HepG2 (cell line): ENCODE data around the gene UMOD. TPM values are rescaled to one million over a fixed set of nuclear protein-coding genes. Genes with fewer than 3 reads are reported as not detected.

Experiments used
- HNF4A ChIP-seq: sonication (generic); formaldehyde crosslinking; IDR thresholded peaks from 2 replicates; pipeline ENCODE4 v1.4.0; 2020; ENCODE audit warnings: missing genetic modification reagents
- PAWR ChIP-seq: sonication (generic); formaldehyde crosslinking; IDR thresholded peaks from 2 replicates; pipeline ENCODE4 v1.4.0; 2020; ENCODE audit warnings: missing genetic modification reagents, mild to moderate bottlenecking, borderline replicate concordance
- THAP9 ChIP-seq: sonication (generic); formaldehyde crosslinking; IDR thresholded peaks from 2 replicates; pipeline ENCODE4; 2020; ENCODE audit warnings: missing genetic modification reagents, mild to moderate bottlenecking, borderline replicate concordance
- ZBTB37 ChIP-seq: sonication (generic); formaldehyde crosslinking; IDR thresholded peaks from 2 replicates; pipeline ENCODE4 v1.4.0; 2020; ENCODE audit warnings: mild to moderate bottlenecking, missing genetic modification reagents
- ZMYM3 ChIP-seq: sonication (generic); formaldehyde crosslinking; IDR thresholded peaks from 2 replicates; pipeline ENCODE4 v1.5.1; 2020; ENCODE audit warnings: mild to moderate bottlenecking, missing genetic modification reagents
- ZNF446 ChIP-seq: sonication (generic); formaldehyde crosslinking; IDR thresholded peaks from 2 replicates; pipeline ENCODE4 v1.5.0; 2020; ENCODE audit warnings: mild to moderate bottlenecking, missing genetic modification reagents
- ZSCAN31 ChIP-seq: sonication (generic); formaldehyde crosslinking; IDR thresholded peaks from 2 replicates; pipeline ENCODE4 v1.5.0; 2020; ENCODE audit warnings: low read depth, mild to moderate bottlenecking, missing genetic modification reagents
- polyA plus RNA-seq, 8 experiments: library from polyadenylated mRNA; depleted of rRNA in 3 of 8; stranded (reverse) in 7 of 8; unstranded in 1 of 8; fragments of >200 nt; fragmentation: Illumina TruSeq in 4 of 8; extraction: Trizol in 4 of 8; gene quantifications; 2 replicates each; pipeline versions ENCODE4 v1.2.1 to v1.2.3, GENCODE V29; 2011 to 2016; ENCODE audit warnings: low read depth in 4 of 8, missing spikeins in 1 of 8, mixed read lengths in 1 of 8; ENCODE audit not compliant: insufficient read depth in 1 of 8
- total RNA-seq, 5 experiments: library from RNA; depleted of rRNA; stranded (reverse); fragments of >200 nt; fragmentation: Illumina TruSeq; extraction: Trizol; gene quantifications; 2 replicates each; pipeline ENCODE4 v1.2.3, GENCODE V29; 2016; ENCODE audit warnings: low read depth in 1 of 5
- TF ChIP-seq, protein P1 (sequence below), 2 experiments: fragments of 450-650 bp in 1 of 2; sonication (generic) in 1 of 2; formaldehyde crosslinking in 1 of 2; IDR thresholded peaks; 2 replicates each; pipeline versions ENCODE4 v1.6.1 to v1.8.0; 2016 to 2022; ENCODE audit warnings: antibody characterized with exemption in 1 of 2, mild to moderate bottlenecking in 1 of 2, missing genetic modification reagents in 1 of 2
- TF ChIP-seq, protein P2 (sequence below): sonication (generic); formaldehyde crosslinking; conservative IDR thresholded peaks from 2 replicates; pipeline ENCODE4 v1.4.0; 2020; ENCODE audit warnings: mild to moderate bottlenecking, missing genetic modification reagents, moderate library complexity

Gene UMOD
- total and polyA plus RNA-seq, 2 of the 13 experiments (the other 11 are each of a cell fraction or from before 2014, with no cell fraction given) = not detected

GRCh38 chr16:20355114-20355782 is 2.7 kb upstream of the UMOD start (continued):
- TF ChIP-seq, protein P1, sequence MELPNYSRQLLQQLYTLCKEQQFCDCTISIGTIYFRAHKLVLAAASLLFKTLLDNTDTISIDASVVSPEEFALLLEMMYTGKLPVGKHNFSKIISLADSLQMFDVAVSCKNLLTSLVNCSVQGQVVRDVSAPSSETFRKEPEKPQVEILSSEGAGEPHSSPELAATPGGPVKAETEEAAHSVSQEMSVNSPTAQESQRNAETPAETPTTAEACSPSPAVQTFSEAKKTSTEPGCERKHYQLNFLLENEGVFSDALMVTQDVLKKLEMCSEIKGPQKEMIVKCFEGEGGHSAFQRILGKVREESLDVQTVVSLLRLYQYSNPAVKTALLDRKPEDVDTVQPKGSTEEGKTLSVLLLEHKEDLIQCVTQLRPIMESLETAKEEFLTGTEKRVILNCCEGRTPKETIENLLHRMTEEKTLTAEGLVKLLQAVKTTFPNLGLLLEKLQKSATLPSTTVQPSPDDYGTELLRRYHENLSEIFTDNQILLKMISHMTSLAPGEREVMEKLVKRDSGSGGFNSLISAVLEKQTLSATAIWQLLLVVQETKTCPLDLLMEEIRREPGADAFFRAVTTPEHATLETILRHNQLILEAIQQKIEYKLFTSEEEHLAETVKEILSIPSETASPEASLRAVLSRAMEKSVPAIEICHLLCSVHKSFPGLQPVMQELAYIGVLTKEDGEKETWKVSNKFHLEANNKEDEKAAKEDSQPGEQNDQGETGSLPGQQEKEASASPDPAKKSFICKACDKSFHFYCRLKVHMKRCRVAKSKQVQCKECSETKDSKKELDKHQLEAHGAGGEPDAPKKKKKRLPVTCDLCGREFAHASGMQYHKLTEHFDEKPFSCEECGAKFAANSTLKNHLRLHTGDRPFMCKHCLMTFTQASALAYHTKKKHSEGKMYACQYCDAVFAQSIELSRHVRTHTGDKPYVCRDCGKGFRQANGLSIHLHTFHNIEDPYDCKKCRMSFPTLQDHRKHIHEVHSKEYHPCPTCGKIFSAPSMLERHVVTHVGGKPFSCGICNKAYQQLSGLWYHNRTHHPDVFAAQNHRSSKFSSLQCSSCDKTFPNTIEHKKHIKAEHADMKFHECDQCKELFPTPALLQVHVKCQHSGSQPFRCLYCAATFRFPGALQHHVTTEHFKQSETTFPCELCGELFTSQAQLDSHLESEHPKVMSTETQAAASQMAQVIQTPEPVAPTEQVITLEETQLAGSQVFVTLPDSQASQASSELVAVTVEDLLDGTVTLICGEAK (IDR thresholded peaks at IDR 0.05) = peak; percentile 22; the same call in 1 of the 2 replicates
- TF ChIP-seq, protein P1 (CRISPR knock-in tag; IDR thresholded peaks at IDR 0.05) = no peak
- TF ChIP-seq ZBTB37 (CRISPR knock-in tag) = peak; percentile 88
- TF ChIP-seq THAP9 = no peak
- TF ChIP-seq HNF4A (CRISPR knock-in tag) = peak; percentile 35; the same call in 1 of the 2 replicates
- no peak for TF ChIP-seq PAWR (CRISPR knock-in tag)
- TF ChIP-seq ZNF446 (CRISPR knock-in tag) = no peak
- no peak for TF ChIP-seq ZSCAN31 (CRISPR knock-in tag)
- peak; percentile 58; the same call in 1 of the 2 replicates for TF ChIP-seq ZMYM3 (CRISPR knock-in tag)
- TF ChIP-seq, protein P2, sequence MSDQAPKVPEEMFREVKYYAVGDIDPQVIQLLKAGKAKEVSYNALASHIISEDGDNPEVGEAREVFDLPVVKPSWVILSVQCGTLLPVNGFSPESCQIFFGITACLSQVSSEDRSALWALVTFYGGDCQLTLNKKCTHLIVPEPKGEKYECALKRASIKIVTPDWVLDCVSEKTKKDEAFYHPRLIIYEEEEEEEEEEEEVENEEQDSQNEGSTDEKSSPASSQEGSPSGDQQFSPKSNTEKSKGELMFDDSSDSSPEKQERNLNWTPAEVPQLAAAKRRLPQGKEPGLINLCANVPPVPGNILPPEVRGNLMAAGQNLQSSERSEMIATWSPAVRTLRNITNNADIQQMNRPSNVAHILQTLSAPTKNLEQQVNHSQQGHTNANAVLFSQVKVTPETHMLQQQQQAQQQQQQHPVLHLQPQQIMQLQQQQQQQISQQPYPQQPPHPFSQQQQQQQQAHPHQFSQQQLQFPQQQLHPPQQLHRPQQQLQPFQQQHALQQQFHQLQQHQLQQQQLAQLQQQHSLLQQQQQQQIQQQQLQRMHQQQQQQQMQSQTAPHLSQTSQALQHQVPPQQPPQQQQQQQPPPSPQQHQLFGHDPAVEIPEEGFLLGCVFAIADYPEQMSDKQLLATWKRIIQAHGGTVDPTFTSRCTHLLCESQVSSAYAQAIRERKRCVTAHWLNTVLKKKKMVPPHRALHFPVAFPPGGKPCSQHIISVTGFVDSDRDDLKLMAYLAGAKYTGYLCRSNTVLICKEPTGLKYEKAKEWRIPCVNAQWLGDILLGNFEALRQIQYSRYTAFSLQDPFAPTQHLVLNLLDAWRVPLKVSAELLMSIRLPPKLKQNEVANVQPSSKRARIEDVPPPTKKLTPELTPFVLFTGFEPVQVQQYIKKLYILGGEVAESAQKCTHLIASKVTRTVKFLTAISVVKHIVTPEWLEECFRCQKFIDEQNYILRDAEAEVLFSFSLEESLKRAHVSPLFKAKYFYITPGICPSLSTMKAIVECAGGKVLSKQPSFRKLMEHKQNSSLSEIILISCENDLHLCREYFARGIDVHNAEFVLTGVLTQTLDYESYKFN (CRISPR knock-in tag) = peak; percentile 64
